HG02588 (cell line): ENCODE data around the gene OR5B21.

Source experiments
- ATAC-seq: cut with Tn5 transposase; IDR thresholded peaks from one replicate; pipeline ENCODE4 v1.9.1; 2021; ENCODE audit warnings: mild to moderate bottlenecking, moderate library complexity; ENCODE audit not compliant: unreplicated experiment

The OR5B21 gene

DNA sequence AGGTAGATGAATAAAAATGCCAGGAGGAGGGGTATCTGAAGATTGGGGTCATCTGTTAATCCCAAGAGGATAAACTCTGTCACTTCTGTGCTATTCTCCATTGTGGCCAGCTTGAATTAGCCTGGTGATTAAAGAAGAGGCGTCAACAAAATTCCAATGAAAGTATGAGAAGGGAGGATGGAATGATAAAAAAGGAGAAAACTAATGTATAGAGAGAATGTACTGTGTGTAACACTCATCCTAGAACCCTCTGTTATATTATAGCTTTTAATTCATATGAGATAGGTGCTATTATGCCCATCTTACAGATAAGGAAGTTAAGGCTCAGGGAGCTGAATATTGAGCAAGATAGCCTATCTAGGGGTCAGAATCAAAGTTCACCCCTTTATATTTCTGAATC is at the start of gene OR5B21:
Gene OR5B21, minus strand, starts transcription at position 101 of the 400 bp plus-strand sequence. Its CDS starts 0 bp downstream, at position 101.
- ATAC-seq: no peak

GRCh38 chr11:58549644-58550043 is 41.7 kb upstream of the OR5B21 start:
- ATAC-seq: no peak

DNA sequence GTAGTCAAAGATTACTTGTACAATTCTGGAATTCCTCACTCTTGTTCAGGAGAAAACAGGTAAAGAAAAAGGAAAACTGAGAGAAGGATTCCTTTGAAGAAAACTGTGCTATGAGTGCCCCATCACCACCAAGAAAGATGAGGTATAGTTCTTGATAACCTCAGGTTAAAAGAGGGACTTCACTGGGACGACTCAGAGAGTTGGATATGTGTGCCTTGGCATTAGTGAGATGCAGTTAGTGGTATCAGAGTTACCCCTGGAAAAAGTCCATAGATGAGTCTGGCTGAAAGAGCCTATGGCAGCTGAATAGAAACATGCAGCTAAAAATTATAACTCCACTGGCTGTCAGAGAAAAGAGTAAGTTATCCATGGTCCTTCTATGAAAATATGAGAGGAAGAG is 38.9 kb upstream of the OR5B21 start:
- ATAC-seq: no peak

GRCh38 chr11:58531865-58532341 is 24.0 kb upstream of the OR5B21 start:
- ATAC-seq: no peak

DNA sequence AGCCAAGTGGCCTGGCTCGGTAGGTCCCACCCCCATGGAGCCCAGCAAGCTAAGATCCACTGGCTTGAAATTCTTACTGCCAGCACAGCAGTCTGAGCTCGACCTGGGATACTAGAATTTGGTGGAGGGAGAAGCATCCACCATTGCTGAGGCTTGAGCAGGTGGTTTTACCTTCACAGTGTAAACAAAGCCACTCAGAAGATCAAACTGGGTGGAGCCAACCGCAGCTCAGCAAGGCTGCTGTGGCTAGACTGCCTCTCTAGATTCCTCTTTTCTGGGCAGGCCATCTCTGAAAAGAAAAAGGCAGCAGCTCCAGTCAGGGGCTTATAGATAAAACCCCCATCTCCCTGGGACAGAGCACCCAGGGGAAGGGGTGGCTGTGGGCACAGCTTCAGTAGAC is 22.3 kb upstream of the OR5B21 start:
- ATAC-seq: no peak

- no peak for ATAC-seq
Observed at GRCh38 chr11:58527429-58527828, 19.5 kb upstream of the OR5B21 start.

- no peak for ATAC-seq
Observed at GRCh38 chr11:58526721-58527120, 18.8 kb upstream of the OR5B21 start.

- ATAC-seq: peak; percentile 79
Observed at GRCh38 chr11:58525037-58525614, 17.2 kb upstream of the OR5B21 start.

- peak; percentile 51 for ATAC-seq
Observed at GRCh38 chr11:58524232-58525036, 16.5 kb upstream of the OR5B21 start.

- ATAC-seq: no peak
Observed at GRCh38 chr11:58513747-58514367, 6.0 kb upstream of the OR5B21 start.

- ATAC-seq: no peak
Observed at GRCh38 chr11:58511636-58512035, 3.7 kb upstream of the OR5B21 start.

- no peak for ATAC-seq
Observed at GRCh38 chr11:58509748-58510147, 1.8 kb upstream of the OR5B21 start.

DNA sequence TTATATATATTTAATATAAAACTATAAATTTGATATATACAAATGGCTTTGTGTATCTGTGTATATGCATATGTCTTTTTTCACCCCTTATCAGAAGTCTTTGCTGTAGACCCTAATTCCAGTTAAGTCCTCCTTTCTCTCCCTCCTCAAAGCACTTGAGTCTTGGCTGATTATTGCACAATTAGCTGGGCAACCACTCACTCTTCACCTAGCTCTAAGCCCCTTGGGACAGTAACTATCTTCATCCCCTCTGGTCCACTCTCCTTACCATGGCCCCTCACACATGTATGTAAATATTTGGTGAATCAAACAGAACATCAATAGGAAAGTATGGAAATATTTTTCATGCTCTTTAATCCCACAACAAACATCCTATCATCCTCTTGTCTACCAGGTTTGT is 909 bp upstream of the OR5B21 start:
- no peak for ATAC-seq

DNA sequence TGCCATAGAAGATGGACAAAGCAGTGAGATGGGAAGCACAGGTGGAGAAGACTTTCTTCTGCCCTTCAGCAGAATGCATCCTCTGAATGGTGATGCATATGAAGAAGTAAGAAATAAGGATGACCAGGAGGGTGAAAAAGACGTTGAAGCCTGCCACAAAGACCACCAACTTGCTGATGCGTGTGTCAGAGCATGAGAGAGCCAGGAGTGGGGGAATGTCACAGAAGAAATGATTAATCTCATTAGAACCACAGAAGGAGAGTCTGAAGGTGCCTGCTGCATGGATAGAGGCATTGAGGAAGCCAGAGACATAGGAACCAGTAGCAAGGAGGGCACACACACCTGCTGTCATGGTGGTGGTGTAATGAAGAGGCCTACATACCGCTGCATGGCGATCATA is 550 bp downstream of the OR5B21 start:
- ATAC-seq: no peak

DNA sequence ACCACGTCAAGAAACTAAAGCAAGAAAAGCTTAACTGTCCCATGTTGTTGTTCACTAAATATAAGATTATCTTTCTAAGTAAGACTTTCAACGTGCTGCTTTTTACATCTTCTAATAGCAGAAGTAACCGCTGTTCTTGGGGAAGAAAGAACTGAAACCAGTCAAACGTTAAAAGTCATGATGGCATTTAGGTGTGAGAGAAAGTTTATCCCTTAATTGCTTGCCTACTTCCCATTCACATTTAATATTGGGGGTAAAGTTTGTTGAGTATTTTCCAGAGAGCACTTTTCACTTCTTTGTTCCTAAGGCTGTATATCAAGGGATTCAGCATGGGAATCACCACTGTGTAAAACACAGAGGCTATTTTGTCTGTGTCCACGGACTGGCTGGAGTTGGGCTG is 970 bp downstream of the OR5B21 start:
- ATAC-seq: no peak

DNA sequence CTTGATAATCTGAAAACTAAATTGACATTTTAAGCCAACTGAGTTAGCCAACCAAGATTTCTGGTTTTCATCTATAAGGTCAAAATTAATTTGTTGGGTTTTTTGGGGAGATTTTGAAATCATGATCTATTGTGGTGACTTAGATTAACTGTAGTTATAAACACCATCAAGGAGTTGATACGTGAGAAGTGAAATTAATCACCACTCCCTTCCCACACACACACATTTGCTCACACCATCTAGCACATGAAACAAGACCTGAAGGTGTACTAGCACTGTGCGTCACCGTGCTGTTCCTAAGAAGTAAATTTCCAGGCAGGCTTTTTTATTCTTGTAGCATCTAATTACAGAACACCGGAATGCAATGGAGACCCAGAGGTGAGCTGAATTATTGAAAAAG is 2.1 kb downstream of the OR5B21 start:
- no peak for ATAC-seq

- no peak for ATAC-seq
Observed at GRCh38 chr11:58504232-58504631, 3.7 kb downstream of the OR5B21 start.

DNA sequence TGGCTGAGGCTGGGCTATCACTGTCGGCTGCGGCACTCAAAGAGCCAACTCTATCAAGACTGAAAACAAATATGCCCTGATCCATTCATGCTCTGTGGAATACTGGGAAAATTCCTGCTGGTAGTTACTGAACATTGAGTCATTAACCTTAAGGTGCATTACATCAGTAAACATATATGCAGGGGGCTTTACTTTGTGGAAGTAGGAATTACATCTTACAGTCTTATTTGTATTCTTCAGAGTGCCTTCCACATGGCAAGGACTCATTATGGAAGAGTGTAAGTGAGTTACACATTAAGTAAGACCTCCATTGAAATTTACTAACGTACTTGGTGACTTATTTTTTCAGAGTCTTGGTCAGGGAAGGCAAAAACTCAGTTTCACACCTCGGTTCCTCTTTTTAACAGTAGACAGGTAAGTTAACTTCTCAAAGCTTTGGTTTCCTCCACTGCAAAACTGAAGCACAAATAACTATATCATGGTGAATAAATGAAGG is 4.5 kb downstream of the OR5B21 start:
- peak; percentile 94 for ATAC-seq

GRCh38 chr11:58502004-58502403 is 5.9 kb downstream of the OR5B21 start:
- no peak for ATAC-seq

DNA sequence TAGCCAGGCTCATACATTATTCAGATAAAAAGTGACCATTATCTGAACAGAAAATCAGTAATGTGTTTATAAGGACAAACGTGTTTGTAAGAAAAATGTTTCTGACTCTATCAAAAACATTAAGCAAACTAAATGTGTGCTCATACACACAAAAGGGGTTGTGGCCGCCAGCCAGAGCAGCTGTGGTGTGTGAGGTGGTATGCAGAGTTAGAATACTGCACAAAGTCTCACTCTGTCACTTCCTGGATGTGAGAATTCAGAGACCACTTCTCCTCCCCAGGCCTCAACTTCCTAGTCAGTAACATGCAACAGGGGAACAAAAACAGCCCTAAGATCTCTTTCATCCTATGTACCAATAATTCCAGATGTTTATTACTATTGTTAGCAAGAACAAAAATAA is 9.4 kb downstream of the OR5B21 start:
- ATAC-seq: no peak

GRCh38 chr11:58497951-58498350 is 10.0 kb downstream of the OR5B21 start:
- ATAC-seq: no peak

GRCh38 chr11:58495906-58496305 is 12.0 kb downstream of the OR5B21 start:
- no peak for ATAC-seq
